Stimulated activated CD8-positive, alpha-beta memory T cell treated with anti-CD3 and anti-CD28 coated beads, Interleukin-7, amount 100 ng/mL, for 48 hours (primary cell): ENCODE results near the gene PHACTR3.

Experiments
- DNase-seq, 2 donors: peaks; one replicate each; pipeline ENCODE4 v3.0.0-alpha.2; 2020; ENCODE audit warnings: low read depth in 1 of 2; ENCODE audit errors: extremely low read depth in 1 of 2

The PHACTR3 gene

DNA sequence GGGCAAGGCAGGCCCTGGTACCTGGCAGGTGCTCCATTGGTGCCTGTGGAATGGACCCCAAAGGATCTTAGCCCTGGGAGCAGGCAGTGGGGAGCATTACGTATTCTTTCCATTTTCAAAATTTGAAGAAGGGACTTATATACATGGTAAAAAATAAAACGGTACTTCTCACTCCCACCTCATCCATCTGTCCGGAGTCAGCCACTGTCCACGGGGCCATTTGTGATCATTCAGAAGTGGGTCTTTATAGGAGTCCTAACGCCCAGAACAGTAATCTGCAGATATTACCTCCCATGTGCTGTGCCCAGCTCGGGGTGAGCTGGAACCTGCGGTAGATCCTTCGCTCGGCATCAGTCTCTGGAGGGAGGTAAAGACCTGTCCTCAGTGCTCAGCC lies 218.7 kb downstream of the PHACTR3 start:
- DNase-seq = no peak

DNA sequence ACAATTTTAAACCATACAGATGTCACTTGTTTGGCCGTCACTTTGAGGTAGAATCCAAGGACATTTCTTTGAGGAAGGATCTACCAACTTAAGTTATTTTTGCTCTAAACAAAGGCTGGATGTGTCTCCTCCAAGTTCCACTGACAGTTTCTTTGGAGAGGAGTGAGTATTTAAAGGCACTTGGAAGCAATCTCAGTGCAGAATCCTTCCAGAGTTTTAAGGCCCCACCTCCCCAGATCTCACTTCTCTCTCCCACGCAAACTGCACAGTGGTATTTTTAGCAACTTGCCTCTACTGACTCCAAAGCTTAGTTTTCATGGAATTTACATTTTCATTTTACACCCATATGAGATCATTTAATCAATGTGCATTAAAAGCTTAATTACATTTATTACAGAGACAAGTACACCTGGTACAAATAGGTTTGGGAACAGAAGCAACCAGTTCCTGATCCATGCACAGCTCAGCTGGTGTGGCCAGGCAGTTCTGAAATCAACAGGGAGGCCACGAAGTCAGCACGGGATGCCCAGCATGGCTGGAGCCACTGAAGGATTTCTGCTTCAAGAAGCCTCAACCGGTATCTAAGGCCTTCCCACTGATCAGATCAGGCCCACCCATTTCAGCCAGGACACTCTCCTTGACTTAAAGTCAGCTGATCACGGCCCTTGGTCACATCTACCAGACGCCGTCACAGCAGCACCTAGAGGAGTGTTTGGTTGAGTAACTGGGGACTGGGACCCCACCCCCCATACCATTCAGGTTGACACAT lies 219.3 kb downstream of the PHACTR3 start:
- no peak for DNase-seq

- no peak for DNase-seq
Measured at GRCh38 chr20:59824711-59825562, 220.6 kb downstream of the PHACTR3 start.

DNA sequence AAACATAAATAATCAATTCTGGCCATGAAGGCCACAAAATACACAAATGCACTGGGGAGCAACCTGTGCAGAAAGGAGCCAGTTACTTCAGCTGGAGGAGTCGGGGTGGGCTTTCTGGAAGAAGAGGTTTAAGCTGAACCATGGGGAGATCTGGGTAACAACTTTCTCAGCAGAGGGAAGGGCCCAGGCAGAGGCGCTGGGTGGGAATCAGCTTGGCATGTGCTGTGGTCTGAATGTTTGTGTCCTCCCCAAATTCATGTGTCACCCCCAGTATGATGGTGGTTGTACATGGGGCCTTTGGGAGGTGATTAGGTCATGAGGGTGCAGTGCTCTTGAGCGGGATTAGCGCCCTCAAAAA lies 221.2 kb downstream of the PHACTR3 start:
- no peak for DNase-seq

DNA sequence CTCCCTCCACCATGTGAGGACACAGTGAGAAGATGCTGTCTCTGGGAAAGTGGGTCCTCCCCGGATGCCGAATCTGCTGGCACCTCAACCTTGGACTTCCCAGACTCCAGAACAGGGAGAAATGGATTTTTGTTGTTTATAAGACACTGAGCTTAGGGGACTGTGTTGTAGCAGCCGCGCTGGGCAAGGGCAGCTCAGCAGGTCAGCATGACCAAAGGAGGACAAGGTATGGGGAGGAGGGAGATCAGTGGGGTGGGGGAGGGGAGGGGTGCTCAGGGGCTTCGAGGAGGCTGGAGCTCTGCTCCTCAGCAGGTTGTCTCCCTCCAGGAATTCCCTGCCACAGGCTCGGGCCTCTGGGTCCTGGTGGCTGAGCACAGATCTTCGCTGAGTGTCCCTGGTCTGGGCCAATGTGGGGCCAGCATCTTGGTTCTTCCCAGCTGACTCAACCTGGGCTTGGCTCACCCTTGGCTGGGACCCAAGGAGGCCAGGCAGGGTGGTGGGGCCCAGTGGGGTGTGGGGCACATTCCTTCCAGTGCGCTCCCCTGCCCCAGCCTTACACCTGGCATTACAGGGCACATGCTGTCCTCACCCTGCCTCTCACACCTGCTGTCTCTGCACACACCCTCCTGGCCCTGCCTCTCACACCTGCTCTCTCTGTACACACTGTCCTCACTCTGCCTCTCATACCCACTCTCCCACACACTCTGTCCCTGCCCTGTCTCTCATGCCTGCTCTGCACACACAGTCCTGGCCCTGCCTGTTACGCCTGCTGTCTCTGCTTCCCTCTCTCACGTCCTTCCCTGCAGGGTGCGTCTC lies 221.8 kb downstream of the PHACTR3 start:
- no peak for DNase-seq

- DNase-seq = no peak
Measured at GRCh38 chr20:59827138-59828056, 223.1 kb downstream of the PHACTR3 start.

DNA sequence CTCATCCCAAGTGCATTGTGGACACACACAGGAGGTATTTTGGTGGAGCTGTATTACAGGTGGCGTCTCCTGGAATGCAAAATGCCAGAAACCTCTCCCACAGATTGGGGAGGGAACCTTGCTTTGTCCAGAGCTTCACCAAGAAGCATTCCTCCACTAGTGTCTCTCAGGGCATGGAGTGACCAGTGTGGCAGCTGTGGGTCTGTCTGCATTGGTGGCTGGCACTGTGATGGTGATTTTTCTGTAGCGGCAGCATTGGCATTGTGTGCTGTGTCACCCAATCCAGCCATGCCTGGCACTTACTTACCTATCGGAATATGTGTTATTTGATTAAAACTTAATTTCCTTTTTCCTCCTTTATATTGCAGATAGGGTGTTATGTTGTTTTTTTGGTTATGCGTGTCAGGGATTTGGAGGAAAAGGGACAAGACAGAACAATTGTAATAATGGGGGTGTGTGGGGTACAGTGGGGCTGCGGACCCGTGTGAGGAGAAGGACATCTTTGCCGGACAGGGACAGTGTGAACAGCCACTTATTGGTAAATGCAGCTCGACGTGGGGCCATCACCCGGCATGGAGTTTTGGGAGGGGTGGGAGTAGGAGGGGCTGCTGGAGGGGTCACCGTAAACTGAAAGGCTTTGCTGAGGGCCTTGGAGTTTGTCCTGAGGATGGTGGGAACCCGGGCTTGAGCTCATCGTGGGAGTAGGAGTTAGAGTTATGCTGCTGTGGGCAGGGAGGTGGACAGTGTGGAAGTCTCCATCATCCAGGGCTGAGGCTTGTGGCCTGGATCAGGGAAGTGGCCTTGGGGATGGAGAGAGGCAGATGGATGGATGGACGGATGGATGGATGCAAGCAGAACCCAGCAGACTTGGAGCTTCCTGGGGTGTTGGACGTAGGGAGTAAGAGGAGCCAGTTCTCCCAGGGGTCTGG lies 224.0 kb downstream of the PHACTR3 start:
- DNase-seq = no peak

DNA sequence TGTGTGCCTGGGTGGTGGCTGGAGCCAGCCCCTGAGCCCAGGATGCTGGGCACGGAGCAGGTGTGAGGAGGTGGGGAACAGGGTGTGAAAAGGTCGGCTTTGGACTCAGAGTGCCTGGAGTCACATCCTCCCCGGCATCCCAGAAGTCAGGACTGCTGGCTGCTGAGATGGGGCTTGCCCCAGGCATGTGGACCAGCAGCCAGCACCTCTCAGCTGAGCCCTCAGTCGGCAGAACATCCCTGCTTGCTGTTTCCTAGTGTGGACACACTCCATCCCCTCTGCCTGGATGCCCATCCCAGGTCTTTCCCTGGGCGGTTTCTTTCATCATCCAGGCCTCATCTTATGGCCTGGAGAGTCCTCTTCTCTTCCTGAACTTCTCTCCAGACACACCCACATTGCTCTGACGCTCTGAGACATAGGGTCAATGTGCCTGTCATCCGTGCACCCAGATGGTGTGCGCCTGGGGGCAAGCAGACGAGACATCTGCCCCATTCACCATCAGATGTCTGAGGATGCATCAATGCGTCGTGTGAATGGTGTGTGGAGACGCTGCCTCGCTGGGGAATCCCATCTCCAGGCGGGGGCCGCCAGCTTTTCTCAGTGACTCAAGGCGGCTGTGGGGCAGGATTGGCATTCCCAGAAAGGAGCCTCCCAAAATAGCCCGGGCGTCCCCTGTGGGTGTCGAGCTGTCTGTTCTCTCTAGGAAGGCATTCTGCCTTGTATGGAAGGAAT lies 224.9 kb downstream of the PHACTR3 start:
- no peak for DNase-seq

- DNase-seq = no peak
Measured at GRCh38 chr20:59829786-59830664, 225.7 kb downstream of the PHACTR3 start.

DNA sequence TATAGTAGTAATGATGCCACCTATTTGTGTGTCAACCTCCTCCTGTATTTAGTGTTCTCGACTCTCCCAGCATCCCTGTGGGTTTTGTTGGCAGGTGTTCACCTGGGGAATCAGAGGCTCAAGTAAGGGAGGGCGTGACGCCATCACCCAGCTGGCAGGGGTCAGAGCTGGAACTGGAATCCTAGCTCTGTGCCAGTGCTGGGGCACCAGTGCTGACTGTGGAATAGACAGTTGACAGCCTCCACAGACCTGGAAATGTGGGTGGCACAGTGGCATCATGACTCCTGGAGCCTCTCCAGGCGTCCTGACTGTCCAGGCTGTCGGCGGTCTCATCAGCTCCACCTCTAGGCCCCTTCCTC lies 226.3 kb downstream of the PHACTR3 start:
- no peak for DNase-seq

DNA sequence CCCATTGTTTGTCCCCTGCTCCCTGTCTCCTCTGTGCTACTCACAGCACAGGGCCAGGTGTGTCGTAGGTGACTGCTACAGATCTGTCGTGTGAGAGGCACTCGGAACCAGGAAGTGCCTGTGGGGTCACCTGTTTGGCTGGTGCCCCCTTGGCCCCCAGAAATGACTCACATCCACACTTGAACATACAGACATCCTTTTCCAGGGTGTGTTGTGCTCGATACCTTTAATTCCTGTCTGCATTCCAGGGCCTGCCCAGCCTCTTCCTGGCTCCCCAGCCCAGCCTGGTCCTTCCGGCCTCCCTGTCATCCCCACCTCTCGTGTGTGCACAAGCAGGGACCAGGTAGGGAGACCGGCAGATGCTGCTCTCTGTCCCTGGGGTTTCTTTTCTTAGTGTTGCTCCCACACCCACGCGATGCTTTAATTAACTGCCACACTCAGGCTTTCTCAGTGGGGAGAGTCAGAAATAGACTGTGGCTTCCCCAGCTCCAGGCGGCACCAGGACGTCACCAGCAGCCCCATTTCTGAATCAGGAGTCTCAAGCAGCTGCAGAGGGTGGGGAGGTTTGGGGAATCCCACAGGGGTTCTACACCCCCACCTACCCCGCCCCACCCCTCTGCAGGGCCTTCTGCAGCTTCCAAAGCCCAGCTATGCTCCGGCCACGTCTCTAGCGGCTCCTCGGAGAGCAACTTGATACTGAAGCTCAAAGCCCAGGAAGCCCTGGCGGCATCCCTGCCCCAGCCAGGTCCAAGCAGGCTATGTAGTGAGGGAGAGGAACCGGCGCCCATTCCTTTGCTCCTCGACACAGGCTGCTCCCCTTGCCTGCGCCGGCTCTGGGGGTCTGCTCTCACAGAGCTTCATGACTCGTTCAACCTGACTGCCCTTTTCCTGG lies 226.9 kb downstream of the PHACTR3 start:
- DNase-seq = no peak

- no peak for DNase-seq
Measured at GRCh38 chr20:59831916-59832270, 227.6 kb downstream of the PHACTR3 start.

GRCh38 chr20:59832406-59833363 lies 228.3 kb downstream of the PHACTR3 start:
- no peak for DNase-seq

DNA sequence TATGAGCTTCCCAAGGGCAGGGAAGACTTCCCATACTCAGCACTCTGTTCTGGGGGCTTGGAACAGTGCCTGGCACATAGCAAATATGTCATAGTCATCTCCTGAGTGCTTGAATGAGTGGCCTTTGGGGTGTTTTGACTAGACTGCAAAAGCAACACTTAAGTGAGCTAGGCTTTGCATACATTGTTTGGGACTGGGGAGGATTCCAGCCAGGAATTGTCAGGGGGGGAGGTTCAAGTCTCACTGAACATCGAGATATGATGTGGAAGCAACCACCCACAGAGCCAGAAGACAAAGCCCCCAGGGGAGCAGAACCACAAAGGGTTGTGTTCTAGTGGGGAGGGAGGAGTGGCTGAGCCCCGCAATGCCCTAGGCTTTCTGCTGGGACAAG lies 230.7 kb downstream of the PHACTR3 start:
- no peak for DNase-seq

- DNase-seq = no peak
Measured at GRCh38 chr20:59835448-59836395, 231.4 kb downstream of the PHACTR3 start.
